Muscle of leg (tissue), 11 donors: ENCODE data around the gene GSAP. TPM values are rescaled to one million over a fixed set of nuclear protein-coding genes. Genes with fewer than 3 reads are reported as not detected.

Experiments
- DNase-seq: peaks from one replicate; pipeline ENCODE4 v3.0.0; 2013
- H3K27ac ChIP-seq: one replicate; pipeline ENCODE4 v1.5.1; 2013; ENCODE audit warnings: mild to moderate bottlenecking, low read length, control low read depth
- H3K27me3 ChIP-seq: one replicate; pipeline ENCODE4 v1.6.1; 2013; ENCODE audit warnings: low read length; ENCODE audit not compliant: control insufficient read depth, insufficient read depth
- H3K36me3 ChIP-seq: one replicate; pipeline ENCODE4 v1.6.1; 2013; ENCODE audit warnings: low read length; ENCODE audit not compliant: control insufficient read depth, insufficient read depth
- H3K4me1 ChIP-seq: one replicate; pipeline ENCODE4 v1.6.1; 2013; ENCODE audit warnings: low read length; ENCODE audit not compliant: control insufficient read depth, insufficient read depth
- H3K4me3 ChIP-seq: one replicate; pipeline ENCODE4 v1.5.1; 2013; ENCODE audit warnings: low read length, control low read depth
- H3K9me3 ChIP-seq: replicated peaks from 2 replicates; pipeline ENCODE4 v1.6.1; 2013; ENCODE audit warnings: low read depth, low read length; ENCODE audit not compliant: control insufficient read depth
- WGBS: methylation state at CpG from one replicate; pipeline ENCODE4 v1.1.5; 2013; ENCODE audit warnings: missing lambda C conversion rate; ENCODE audit not compliant: insufficient coverage; 5-methylcytosine and 5-hydroxymethylcytosine counted together
- polyA plus RNA-seq, 8 donors: library from polyadenylated mRNA; unstranded; fragments of 120-200 nt; gene quantifications; one replicate each; pipeline versions ENCODE4 v1.2.1 to v1.2.3, GENCODE V29; 2013; ENCODE audit warnings: inconsistent platforms in 1 of 8, low replicate concordance in 1 of 8; ENCODE audit not compliant: insufficient read length in 8 of 8, insufficient read depth in 1 of 8
- total RNA-seq: library from RNA; stranded (reverse); fragments of 120-200 nt; gene quantifications from one replicate; pipeline ENCODE4 v1.2.4, GENCODE V29; 2013

The GSAP gene
- total and polyA plus RNA-seq, 9 donors, result 2.3 to 5.6 (median 4.2) TPM

DNA sequence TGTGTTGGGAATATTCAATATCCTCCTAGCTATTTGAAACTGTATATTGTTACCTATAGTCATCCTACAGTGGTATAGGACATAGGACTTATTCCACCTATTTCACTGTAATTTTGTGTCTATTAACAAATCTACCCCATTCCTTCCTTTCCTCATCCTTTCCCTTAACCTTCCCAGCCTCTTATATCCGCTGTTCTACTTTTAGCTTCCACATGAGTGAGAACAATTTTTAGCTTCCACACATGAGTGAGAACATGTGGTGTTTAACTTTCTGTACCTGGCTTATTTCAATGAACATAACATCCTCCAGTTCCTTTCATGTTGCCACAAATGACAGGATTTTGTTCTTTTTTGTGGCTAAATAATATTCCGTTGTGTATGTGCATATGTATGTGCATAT lies 120.6 kb downstream of the GSAP start:
- Histone ChIP-seq H3K9me3 (peaks cover 5% of the 10 kb centered on the region), H3K27ac (no peak overlapping the region), H3K4me1 (peaks cover 4% of the 10 kb centered on the region), H3K4me3 (no peak overlapping the region), H3K36me3 (peaks cover 7% of the 10 kb centered on the region), H3K27me3 (no peaks in the 10 kb centered on the region)
- WGBS, result no CpG with 5 or more reads among the region's 2 CpGs
- DNase-seq, result no peak

DNA sequence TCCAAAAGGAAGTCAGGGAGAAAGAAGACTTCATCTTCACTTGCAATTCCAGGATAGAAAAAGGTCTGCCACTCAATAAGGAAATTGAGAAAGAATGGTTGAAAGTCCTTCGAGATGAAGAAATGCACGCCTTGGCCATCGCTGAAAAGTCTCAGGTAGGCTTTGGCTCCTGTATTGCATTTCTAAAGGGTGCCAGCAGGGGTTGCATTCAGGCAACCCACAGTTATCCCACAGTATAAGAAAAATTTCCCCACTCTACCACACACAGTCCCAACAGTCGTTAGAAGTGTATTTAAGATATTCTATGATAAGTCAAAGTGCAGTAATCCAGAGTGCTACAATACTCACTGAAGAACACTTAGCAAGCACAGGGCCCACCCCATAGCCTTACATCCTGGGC lies 123.1 kb downstream of the GSAP start:
- no CpG with 5 or more reads among the region's 4 CpGs for WGBS
- DNase-seq, result no peak
- Histone ChIP-seq H3K4me1 (peaks cover 4% of the 10 kb centered on the region), H3K27ac (no peak overlapping the region), H3K9me3 (peaks cover 5% of the 10 kb centered on the region), H3K27me3 (no peaks in the 10 kb centered on the region), H3K4me3 (no peak overlapping the region), H3K36me3 (peaks cover 13% of the 10 kb centered on the region)

DNA sequence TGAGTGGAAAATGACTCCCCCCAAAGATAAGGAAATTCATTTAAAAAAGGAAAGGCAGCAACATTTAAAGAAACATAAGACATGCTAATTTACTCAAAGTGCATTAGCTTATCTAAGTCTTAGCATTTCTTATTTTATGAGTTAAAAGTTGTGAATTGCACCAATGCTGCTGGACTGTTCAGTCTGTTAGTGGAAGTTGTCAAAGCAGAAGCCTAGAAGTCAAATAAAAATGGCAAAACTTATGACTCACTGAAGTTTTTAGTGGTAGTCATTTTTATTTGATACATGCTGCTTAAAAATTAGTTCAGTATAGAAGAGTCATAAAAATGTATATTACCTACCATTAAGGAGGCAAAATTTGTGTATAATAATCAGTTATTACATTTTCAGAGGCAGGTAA lies 125.7 kb downstream of the GSAP start:
- no peaks in the 10 kb centered on the region for H3K9me3 ChIP-seq
- H3K36me3 ChIP-seq, result peaks cover 16% of the 10 kb centered on the region
- H3K4me3 ChIP-seq, result no peak overlapping the region
- no peak overlapping the region for H3K27ac ChIP-seq
- H3K4me1 ChIP-seq, result peaks cover 4% of the 10 kb centered on the region
- H3K27me3 ChIP-seq, result no peaks in the 10 kb centered on the region
- no peak for DNase-seq

DNA sequence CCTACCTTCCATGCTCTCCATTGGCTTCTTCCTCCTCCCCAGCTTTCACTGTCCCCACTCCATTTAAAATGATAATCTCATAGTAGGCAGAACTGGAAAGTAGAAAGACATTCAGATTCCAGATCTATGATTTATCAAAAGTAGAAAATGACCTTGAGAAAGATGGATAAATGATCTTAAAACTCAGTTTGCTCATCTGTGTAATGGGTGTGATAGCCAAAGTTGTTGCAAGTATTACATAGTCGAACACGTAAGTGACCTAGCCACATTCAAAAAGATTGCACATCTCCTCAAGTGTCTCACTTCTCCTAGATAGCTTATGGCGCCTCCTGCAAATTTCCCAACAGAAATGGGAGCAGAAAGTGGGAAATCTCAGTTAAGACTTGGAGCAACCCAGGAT lies 126.8 kb downstream of the GSAP start:
- H3K4me1 ChIP-seq, result peaks cover 2% of the 10 kb centered on the region
- no peak overlapping the region for H3K4me3 ChIP-seq
- WGBS, result no CpG with 5 or more reads among the region's 3 CpGs
- no peak for DNase-seq
- peaks cover 16% of the 10 kb centered on the region for H3K36me3 ChIP-seq
- no peaks in the 10 kb centered on the region for H3K27me3 ChIP-seq
- H3K27ac ChIP-seq, result no peak overlapping the region
- H3K9me3 ChIP-seq, result no peaks in the 10 kb centered on the region

DNA sequence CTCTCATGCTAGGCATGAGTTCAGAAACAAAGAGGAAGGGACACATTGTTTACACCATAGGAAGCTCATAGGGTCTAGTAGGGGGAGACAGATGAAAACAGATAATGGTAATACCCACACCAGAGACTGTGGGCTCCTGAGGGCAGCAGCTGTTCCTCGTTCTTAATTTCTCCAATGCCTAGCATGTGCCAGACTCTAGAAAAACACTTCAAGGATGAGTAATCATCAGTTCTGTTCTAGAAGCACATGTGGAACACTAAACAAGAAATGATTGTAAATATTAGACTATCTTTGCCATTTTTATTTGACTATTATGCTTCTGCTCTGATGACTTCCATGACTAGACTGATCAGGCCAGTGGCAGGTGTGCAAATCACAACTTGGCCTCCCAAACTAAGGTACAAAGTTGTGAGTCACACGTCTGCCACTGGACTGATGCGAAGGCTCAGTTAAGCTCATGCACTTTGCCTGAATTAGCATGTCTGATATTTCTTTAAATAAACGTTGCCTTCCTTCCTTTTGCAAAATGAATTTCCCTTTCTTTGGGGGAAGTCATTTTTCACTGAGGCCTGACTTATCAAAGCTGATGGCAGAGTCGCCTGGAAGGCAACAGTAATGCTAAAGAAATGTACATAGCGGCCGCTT lies 127.4 kb downstream of the GSAP start:
- WGBS, result 50% methylated on average over 2 of the region's 7 CpGs
- Histone ChIP-seq H3K9me3 (no peaks in the 10 kb centered on the region), H3K27ac (no peak overlapping the region), H3K36me3 (peaks cover 16% of the 10 kb centered on the region), H3K4me3 (no peak overlapping the region), H3K4me1 (peaks cover 2% of the 10 kb centered on the region), H3K27me3 (no peaks in the 10 kb centered on the region)
- DNase-seq, result peak; percentile 30

DNA sequence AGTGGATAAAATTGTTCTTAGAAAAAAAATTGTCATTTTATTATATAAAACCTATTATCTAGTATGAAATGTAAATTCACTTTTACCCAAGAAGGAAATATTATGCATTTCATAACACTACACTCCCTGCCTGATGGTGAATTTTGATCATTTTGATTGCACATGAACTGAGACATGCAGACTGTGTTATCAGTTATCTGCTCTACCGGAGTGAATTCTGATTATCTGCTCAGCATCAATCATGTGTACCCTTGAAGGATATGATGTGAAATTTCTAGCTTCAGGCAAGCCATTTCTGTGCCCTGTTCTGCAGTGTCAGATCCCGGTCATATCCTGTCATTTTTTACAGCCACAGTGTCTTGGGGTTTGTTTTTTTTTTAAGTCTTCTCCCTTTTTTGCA lies 131.5 kb downstream of the GSAP start:
- no peak for DNase-seq
- no peaks in the 10 kb centered on the region for H3K9me3 ChIP-seq
- peaks cover 9% of the 10 kb centered on the region for H3K36me3 ChIP-seq
- H3K27me3 ChIP-seq, result no peaks in the 10 kb centered on the region
- H3K4me3 ChIP-seq, result no peak overlapping the region
- H3K27ac ChIP-seq, result no peak overlapping the region
- peaks cover 10% of the 10 kb centered on the region for H3K4me1 ChIP-seq
- WGBS, result 100% methylated on average over 1 of the region's 2 CpGs

DNA sequence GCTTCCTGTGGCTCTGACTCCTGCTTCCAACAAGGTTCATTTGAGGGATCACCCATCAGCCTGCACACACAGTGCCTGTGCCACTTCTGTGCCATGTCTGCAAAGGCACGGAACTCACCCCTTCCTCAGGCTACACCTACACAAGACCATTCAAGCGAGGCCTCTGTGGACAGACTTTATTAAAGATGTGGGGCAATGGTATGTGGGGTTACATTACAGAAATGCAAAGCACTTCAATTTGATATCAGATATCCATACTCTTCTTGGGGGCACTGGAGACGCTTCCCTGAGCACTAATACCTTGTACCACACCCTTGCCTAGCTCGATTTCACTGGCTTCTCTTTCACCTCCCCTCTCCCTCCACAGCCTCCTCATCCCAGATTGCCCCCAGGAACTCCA lies 132.1 kb downstream of the GSAP start:
- H3K36me3 ChIP-seq, result peaks cover 4% of the 10 kb centered on the region
- H3K4me1 ChIP-seq, result peaks cover 10% of the 10 kb centered on the region
- no peak overlapping the region for H3K27ac ChIP-seq
- no peak overlapping the region for H3K4me3 ChIP-seq
- WGBS, result 83% methylated on average over 2 of the region's 4 CpGs
- H3K9me3 ChIP-seq, result no peaks in the 10 kb centered on the region
- DNase-seq, result no peak
- H3K27me3 ChIP-seq, result no peaks in the 10 kb centered on the region

DNA sequence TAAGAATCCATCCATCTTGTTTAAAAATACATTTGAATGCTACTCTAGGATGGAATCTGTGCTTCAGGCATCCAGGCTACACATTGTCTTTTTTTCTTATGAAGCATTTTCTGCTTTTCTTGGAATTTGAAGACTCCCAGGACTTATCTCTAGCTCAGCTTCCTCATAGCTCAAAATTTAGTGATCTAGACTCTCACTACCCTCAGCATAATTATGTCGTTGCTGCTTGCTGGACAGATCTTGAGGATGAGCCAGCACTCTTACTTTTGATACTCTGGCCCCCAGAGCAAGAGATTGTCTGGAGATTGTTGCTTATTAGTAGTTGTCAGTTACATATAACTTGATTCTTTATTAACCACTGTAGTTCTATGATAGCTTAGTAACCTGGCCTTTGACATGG lies 133.3 kb downstream of the GSAP start:
- no CpG with 5 or more reads among the region's 1 CpG for WGBS
- Histone ChIP-seq H3K9me3 (no peaks in the 10 kb centered on the region), H3K27ac (no peak overlapping the region), H3K4me3 (no peak overlapping the region), H3K27me3 (no peaks in the 10 kb centered on the region), H3K4me1 (peaks cover 10% of the 10 kb centered on the region), H3K36me3 (peaks cover 2% of the 10 kb centered on the region)
- peak; percentile 29 for DNase-seq

DNA sequence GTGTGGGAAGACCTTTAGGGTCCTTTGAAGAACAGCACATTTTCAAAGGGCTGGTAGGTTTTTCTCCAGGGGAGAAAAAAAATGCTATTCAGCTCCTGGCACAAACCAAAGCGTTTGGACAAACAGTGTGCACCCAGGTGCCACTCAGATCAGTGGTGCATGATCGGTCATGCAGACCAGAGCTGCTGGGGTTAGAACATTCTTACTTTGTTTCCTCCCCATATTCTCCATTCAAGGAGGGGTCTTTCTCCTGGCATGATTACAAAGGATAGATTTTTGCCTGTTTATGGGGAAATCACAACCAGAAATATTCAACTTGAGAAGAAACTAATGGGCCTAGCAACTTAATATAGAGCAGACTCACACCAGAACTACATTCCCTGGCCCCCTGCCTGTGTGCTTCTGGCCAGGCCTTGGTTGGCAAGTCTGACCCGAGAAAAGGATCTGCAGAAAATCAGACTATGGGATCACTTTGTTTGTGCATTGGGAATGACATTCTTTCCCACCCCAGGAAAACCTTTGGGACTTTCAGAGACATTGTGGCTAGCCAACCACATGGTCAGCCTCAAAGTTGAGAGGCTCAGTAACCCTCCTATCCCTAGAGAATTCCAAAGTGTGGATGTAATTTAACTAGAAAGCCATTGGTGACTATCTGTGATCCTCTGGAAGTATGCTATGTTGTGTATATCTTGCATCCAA lies 134.2 kb downstream of the GSAP start:
- no peaks in the 10 kb centered on the region for H3K36me3 ChIP-seq
- no peaks in the 10 kb centered on the region for H3K9me3 ChIP-seq
- no peaks in the 10 kb centered on the region for H3K27me3 ChIP-seq
- peaks cover 10% of the 10 kb centered on the region for H3K4me1 ChIP-seq
- H3K27ac ChIP-seq, result peak overlapping the region; percentile 22
- no peak overlapping the region for H3K4me3 ChIP-seq
- no CpG with 5 or more reads among the region's 3 CpGs for WGBS
- DNase-seq, result peak; percentile 64

DNA sequence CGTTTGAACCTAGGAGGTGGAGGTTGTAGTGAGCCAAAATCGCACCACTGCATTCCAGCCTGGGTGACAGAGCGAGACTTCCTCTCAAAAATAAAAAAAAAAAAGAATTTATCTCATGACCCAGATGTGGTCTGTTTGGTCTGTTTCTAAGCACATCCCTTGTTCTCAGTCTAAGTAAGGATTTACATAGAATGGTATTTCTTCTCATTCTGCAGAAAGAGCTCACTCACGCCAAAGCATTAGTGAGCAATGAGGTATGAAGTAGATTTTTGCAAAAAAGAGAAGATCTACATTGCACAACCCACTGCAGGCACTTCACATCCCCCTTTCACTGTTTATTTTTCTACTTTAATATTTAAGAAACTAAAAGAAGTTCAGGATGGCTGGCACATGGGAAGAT lies 140.0 kb downstream of the GSAP start:
- WGBS, result no CpG with 5 or more reads among the region's 4 CpGs
- H3K4me3 ChIP-seq, result no peak overlapping the region
- no peaks in the 10 kb centered on the region for H3K4me1 ChIP-seq
- H3K9me3 ChIP-seq, result no peaks in the 10 kb centered on the region
- peaks cover 5% of the 10 kb centered on the region for H3K36me3 ChIP-seq
- no peak overlapping the region for H3K27ac ChIP-seq
- no peak for DNase-seq
- H3K27me3 ChIP-seq, result no peaks in the 10 kb centered on the region
